SK-N-SH (cell line): ENCODE data around the gene VEGFB.

Experiments
- CTCF ChIP-seq: fragments of 200-600 bp; sonication (generic); IDR thresholded peaks from 2 replicates; pipeline ENCODE4 v1.6.1; 2017; ENCODE audit warnings: antibody characterized with exemption, mild to moderate bottlenecking, moderate library complexity
- RCOR1 ChIP-seq: fragments of 150-350 bp; IDR thresholded peaks from 2 replicates; pipeline ENCODE4 v1.6.1; 2017; ENCODE audit warnings: antibody characterized with exemption, low read length
- RFX5 ChIP-seq: IDR thresholded peaks from 2 replicates; pipeline ENCODE4 v1.6.1; 2012; ENCODE audit warnings: mild to moderate bottlenecking, improper control_type of control experiment, low read length

GRCh38 chr11:64230171-64230984 is 4.0 kb upstream of the VEGFB start, which contains the start of gene DNAJC4:
- TF ChIP-seq RFX5, result no peak
- TF ChIP-seq CTCF, result no peak
- no peak for TF ChIP-seq RCOR1
